ENCODE results near the gene BMPR1A.

GRCh38 chr10:86706977-86707376 is 49.4 kb upstream of the BMPR1A start:
- TF ChIP-seq POLR2A (IDR thresholded peaks at IDR 0.05; ENCODE audit: low read length), result no peak
- no peak for TF ChIP-seq GATA1 (IDR thresholded peaks at IDR 0.05; ENCODE audit: low read depth, low read length)
